Sigmoid colon (tissue), 4 donors: ENCODE data around the gene NLGN1.

Source experiments
- CTCF ChIP-seq, 4 experiments: fragments of 450-650 bp in 3 of 4; fragments of 200-600 bp in 1 of 4; IDR thresholded peaks; one replicate each; pipeline ENCODE4 v1.5.1; 2016 to 2019; ENCODE audit warnings: antibody characterized with exemption in 4 of 4, mild to moderate bottlenecking in 3 of 4, moderate library complexity in 2 of 4
- POLR2AphosphoS5 ChIP-seq, 4 donors: sonication (generic); formaldehyde crosslinking; IDR thresholded peaks; one replicate each; pipeline ENCODE4 v1.6.1; 2017; ENCODE audit warnings: antibody characterized with exemption in 4 of 4

- TF ChIP-seq CTCF (IDR thresholded peaks at IDR 0.05) (no peak), POLR2AphosphoS5 (IDR thresholded peaks at IDR 0.05) (no peak)
Measured at GRCh38 chr3:174325834-174326700, 928.5 kb downstream of the NLGN1 start.
